GM19025 (cell line): ENCODE results near the gene MGAT4B.
"Not testable (repeated sequence)": the region's sequence is repeated elsewhere in the genome, so short reads cannot be mapped to it uniquely, and the experiment has no call there.

Experiments used
- ATAC-seq: cut with Tn5 transposase; IDR thresholded peaks from one replicate; pipeline ENCODE4 v1.9.1; 2021; ENCODE audit warnings: mild to moderate bottlenecking, low read depth, moderate library complexity; ENCODE audit not compliant: unreplicated experiment

Gene MGAT4B

DNA sequence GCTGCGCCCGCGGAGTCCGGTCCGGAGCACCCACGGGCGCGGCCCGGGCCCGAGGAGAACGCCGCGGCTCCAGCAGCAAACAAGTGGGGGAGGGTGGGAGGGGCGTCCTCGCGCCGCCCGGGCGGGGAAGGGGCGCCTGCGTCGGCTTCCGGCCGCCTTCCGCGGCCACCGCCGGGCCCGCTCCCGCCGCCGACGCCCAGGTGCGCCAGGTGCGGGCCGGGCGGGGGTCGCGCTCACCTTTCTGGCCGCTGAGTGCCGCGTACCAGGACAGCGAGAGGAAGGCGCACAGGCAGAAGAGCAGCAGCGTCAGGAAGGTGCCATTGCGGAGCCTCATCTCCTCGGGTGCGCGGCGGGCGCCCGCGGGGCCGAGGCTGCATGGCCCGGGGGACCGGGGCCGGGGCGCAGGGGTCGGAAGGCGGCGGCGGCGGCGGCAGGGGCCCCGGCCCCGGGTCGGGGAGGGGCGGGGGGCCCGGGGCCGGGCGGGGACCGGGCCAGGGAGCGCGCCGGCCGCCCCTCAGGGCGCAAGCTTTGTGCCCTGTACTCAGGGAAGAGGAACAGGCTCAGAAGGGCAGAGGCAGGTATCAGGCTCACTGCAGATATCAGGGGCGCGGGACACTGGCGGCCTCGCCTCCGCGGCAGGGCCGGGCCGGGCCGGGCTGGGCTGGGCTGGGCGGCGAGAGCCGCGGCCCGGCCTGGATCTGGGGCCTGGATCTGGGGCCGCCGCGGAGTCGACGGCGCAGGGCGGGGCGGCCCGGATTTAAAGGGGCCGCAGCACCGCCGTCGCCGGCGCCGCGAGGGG lies at the start of gene MGAT4B:
MGAT4B (minus strand) TSS at position 617 of the 799 bp plus-strand sequence; CDS start at position 334, 283 bp downstream.
- peak; percentile 72 for ATAC-seq

- no peak for ATAC-seq
Observed at GRCh38 chr5:179854356-179854755, 47.7 kb upstream of the MGAT4B start.

DNA sequence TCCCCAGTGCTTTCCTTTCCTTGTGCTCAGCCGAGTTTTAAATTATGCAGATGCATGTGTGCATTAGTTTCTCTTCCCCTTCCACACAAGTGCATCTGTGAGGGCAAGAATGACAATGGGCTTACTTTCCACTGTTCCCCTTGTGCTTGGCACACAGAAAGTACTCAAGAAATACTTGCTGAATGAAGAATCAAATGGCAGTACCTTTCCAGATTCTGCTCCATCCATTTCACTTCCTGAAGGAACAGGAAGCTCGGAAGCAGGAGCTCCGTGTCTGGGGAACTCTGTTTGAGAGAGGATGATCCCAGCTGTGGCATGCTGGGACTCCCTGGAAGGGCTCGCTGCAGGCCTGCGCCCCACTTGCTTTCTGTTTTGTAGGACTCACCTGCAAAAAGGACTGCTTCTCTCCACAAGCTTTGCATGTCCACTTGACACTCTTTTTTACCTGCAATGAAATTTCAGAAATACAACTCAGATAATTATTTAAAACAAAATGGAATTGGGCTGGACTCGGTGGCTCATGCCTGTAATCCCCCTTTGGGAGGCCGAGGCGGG lies 46.4 kb upstream of the MGAT4B start:
- ATAC-seq, result peak; percentile 79

GRCh38 chr5:179841621-179842020 lies 35.0 kb upstream of the MGAT4B start:
- no peak for ATAC-seq

- ATAC-seq, result no peak
Observed at GRCh38 chr5:179840766-179841165, 34.1 kb upstream of the MGAT4B start.

- no peak for ATAC-seq
Observed at GRCh38 chr5:179840321-179840720, 33.7 kb upstream of the MGAT4B start.

DNA sequence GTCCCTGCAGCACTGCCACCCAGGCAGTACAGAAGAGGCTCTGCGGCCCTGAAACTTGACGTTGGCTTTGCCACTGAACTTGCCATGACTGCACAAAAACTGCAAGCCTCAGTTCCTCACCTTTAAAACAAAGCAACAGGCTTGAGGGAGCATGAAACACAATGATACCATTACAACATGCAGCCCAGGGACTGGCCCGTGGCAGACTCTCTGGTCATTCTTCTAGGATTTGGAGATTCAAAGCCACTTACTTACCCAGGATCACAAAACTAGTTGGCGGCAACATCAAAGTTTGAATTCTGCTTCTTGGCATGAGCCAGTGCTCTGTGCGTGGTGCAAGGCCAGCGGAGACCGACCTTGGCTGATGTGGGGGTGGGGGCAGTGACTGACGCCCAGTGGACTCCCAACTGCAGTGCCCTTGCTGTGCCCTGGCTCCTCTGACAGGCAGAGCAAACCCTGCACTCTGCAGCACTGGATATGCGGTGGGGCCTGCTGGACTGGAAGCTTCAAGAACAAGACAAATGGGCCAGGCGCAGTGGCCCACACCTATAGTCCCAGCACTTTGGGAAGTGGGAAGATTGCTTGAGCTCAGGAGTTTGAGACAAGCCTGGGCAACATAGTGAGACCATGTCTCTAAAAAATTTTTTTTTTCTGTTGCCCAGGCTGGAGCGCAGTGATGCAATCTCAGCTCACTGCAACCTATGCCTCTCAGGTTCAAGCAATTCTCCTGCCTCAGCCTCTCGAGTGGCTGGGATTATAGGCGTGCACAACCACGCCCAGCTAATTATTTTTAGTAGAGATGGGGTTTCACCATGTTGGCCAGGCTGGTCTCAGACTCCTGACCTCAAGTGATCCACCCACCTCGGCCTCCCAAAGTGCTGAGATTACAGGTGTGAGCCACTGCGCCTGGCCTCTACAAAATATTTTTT lies 32.9 kb upstream of the MGAT4B start:
- no peak for ATAC-seq

DNA sequence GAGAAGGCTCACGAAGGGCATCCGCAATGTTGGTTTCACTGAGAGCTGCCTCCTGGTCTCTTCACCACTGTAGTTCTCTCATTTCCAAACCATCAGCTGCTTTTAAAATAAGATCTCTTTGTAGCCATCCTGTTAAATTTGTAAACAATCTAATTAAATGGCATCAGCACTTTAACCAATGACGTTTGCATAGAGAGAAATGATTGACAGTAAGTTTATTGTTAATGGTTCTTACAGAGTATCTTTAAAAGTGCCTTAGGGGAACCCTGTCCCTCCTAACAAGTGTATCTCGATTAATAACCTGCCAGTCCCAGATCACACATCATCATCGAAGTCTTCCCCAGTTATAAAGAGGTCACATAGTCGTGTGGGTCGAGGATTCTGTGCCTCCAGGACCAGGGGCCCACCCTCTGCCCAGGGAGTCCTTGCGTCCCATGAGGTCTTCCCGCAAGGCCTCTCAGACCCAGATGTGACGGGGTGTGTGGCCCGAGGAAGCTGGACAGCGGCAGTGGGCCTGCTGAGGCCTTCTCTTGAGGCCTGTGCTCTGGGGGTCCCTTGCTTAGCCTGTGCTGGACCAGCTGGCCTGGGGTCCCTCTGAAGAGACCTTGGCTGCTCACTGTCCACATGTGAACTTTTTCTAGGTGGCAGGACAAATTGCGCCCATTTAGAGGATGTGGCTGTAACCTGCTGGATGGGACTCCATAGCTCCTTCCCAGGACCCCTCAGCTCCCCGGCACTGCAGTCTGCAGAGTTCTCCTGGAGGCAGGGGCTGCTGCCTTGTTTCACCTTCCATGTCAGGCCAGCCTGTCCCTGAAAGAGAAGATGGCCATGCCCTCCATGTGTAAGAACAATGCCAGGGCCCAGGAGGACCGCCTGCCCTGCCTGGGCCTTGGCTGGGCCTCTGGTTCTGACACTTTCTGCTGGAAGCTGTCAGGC lies 30.7 kb upstream of the MGAT4B start:
- no peak for ATAC-seq

DNA sequence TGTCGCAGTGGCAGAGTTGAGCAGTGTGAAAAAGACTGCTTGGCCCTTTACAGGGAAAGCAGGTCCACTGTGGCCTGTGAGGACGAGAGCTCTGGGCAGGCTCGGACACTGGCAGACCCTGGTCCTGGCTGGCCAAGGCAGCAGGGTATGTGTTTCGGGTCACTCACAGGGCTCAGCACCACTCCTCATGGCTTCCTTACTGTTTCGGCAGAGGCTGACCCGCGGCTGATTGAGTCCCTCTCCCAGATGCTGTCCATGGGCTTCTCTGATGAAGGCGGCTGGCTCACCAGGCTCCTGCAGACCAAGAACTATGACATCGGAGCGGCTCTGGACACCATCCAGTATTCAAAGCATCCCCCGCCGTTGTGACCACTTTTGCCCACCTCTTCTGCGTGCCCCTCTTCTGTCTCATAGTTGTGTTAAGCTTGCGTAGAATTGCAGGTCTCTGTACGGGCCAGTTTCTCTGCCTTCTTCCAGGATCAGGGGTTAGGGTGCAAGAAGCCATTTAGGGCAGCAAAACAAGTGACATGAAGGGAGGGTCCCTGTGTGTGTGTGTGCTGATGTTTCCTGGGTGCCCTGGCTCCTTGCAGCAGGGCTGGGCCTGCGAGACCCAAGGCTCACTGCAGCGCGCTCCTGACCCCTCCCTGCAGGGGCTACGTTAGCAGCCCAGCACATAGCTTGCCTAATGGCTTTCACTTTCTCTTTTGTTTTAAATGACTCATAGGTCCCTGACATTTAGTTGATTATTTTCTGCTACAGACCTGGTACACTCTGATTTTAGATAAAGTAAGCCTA lies 29.8 kb upstream of the MGAT4B start:
- no peak for ATAC-seq

DNA sequence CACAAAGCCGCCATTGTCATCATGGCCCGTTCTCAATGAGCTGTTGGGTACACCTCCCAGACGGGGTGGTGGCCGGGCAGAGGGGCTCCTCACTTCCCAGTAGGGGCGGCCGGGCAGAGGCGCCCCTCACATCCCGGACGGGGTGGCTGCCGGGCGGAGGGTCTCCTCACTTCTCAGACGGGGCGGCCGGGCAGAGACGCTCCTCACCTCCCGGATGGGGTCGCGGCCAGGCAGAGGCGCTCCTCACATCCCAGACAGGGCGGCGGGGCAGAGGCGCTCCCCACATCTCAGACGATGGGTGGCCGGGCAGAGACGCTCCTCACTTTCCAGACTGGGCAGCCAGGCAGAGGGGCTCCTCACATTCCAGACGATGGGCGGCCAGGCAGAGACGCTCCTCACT lies 28.2 kb upstream of the MGAT4B start:
- not testable (repeated sequence) for ATAC-seq

DNA sequence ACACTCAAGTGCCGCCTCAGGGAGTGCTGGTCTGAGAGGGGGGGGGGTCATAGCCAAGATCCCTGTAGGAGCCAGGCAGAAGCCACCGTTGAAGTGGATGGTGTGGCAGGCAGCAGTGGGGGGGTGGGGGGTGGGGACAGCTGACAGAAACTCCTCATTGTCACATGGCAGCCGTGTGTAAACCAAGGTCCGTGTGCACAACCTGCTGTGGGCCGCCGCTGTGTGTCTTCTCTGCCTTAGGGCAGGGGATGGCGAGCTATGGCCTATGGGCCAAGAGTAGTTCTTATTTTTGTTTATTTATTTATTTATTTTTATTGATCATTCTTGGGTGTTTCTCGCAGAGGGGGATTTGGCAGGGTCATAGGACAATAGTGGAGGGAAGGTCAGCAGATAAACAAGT lies 27.5 kb upstream of the MGAT4B start:
- ATAC-seq, result no peak

DNA sequence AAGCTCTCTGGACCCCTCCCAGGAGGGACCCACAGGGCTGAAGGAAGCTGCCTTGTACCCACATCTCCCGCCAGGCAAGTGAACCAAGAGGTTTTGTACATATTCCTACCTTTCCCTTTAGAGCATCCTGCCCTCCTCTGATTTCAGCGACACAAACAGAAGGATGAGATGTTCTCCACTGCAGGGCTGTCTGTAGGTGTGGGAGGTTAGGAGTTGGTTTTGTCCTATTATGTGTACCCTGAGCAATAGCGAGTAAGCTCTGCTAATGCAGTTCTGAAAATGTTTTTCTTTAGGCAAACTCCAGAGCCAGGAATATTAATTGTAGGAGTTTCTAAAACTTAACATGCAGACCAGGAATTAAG lies 27.0 kb upstream of the MGAT4B start:
- no peak for ATAC-seq

DNA sequence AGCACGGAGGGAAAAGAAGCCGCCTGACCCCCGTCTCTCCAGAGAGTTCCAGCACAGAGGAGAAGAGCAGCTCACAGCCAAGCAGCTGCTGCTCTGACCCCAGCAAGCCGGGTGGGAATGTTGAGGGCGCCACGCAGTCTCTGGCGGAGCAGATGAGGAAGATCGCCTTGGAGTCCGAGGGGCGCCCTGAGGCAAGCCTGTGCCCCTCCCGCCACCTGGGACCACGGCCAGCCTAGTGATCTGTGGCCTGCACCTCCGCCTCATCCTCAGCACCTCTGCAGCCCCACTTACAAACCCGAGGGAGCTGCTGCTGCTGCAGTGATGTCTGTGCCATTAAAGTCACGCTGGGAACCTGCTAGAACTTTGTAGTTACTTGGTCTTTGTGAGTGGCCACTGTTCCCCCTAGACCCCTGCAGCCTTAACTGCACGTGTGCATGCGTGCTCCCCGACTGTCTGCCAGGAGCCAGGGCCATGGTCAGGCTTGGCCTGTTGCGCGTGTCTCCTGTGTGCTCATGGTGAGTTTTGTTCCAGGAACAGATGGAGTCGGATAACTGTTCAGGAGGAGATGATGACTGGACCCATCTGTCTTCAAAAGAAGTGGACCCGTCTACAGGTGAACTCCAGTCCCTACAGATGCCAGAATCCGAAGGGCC lies 26.5 kb upstream of the MGAT4B start:
- no peak for ATAC-seq

DNA sequence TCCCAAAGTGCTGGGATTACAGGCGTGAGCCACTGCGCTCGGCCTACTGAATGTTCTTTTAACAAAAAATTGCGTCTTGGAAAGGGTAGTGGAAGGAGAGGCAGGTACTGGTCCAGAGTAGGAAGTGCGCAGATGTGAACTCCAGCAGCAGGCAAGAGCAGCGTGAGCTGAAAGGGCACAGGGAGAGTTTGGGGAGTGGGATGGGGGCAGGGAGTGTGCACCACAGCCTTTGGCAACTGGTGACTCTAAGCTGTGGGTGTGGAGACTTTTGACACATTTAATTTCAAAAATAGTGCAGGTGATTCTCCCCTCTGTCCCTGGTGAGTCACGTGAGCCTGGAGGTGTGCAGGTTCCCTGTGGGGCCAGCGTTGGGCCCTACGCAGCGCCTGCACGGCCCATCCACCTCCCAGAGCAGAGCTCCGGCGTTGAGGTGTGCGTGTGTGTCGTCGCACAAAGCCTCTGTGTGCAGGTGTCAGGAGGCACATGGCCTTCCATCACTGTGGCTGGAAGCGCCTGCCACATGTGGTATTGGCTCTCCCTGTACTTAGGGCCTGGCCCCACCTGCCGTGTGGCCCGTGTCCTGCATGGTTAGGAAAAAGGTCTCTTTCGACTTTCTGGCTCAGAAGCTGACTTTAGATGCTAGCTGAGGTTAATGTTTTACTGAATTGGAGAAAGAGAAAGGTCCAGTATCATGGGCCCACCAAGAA lies 25.5 kb upstream of the MGAT4B start:
- ATAC-seq, result no peak

- no peak for ATAC-seq
Observed at GRCh38 chr5:179830818-179831468, 24.3 kb upstream of the MGAT4B start.

- no peak for ATAC-seq
Observed at GRCh38 chr5:179829732-179830435, 23.2 kb upstream of the MGAT4B start.

GRCh38 chr5:179828756-179829421 lies 22.2 kb upstream of the MGAT4B start:
- ATAC-seq, result no peak
